ENCODE data around the gene PAXX. TPM values are rescaled to one million over a fixed set of nuclear protein-coding genes. Genes with fewer than 3 reads are reported as not detected.

The PAXX gene
- total RNA-seq, 1 experiment from 2014 or later, result 113 TPM

DNA sequence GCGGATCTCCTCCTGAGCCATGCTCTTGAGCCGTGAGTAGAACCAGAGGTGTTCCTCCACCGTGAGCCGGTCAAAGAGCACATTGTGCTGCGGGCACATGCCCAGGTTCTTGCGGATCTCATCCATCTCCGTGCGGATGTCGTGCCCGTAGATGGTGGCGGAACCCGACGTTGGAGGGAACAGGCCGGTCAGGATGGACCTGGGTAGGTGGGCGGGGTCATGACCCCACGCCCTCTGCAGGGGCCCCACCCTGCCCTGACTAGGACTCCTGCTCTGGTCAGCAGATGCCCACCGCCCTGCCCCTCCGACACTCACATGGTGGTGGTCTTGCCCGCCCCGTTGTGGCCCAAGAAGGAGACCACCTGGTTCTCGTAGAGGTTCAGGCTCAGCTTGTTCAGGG, 23.8 kb downstream of the PAXX start:
- no peaks in the 10 kb centered on the region for H3K4me1 ChIP-seq (ENCODE audit: insufficient read depth, low read length)
- intact Hi-C loops (cut with micrococcal nuclease), result no loop called here
- H3K4me3 ChIP-seq (ENCODE audit: low read length), result no peak overlapping the region
- ChIA-PET POLR2A (ENCODE audit: unreplicated experiment) (no interaction called here), CTCF (no interaction called here)
- no peak overlapping the region for H3K9ac ChIP-seq (ENCODE audit: low read length)
- ATAC-seq, result no peak
- no peak overlapping the region for H3K27ac ChIP-seq (ENCODE audit: low read length)
- DNase-seq, result no peak
- H3K36me3 ChIP-seq (ENCODE audit: low read depth, low read length), result no peaks in the 10 kb centered on the region
- no peaks in the 10 kb centered on the region for H3K27me3 ChIP-seq (ENCODE audit: low read length)
- H3F3A ChIP-seq (ENCODE audit: low read length, unreplicated experiment), result no peaks in the 10 kb centered on the region
- H3K4me2 ChIP-seq (ENCODE audit: low read length), result no peak overlapping the region
- no peaks in the 10 kb centered on the region for H3K9me2 ChIP-seq (replicated peaks; ENCODE audit: low read length)
- no peaks in the 10 kb centered on the region for H3K9me3 ChIP-seq (ENCODE audit: low read length)
- H2AFZ ChIP-seq (ENCODE audit: low read length), result no peak overlapping the region
- no peaks in the 10 kb centered on the region for H4K20me1 ChIP-seq (ENCODE audit: low read length)
- no TSS peak for BruUV-seq (replicated peaks)
- TF ChIP-seq EZH2 (IDR thresholded peaks at IDR 0.05; ENCODE audit: low read length, unreplicated experiment) (no peak), EZH2phosphoT487 (IDR thresholded peaks at IDR 0.05; ENCODE audit: borderline replicate concordance, low read length) (no peak), CTCF (conservative IDR thresholded peaks at IDR 0.05; ENCODE audit: low read depth, low read length) (no peak)
- H3K79me2 ChIP-seq (ENCODE audit: low read length), result no peaks in the 10 kb centered on the region

- Histone ChIP-seq H3K27me3 (ENCODE audit: low read length) (no peaks in the 10 kb centered on the region), H2AFZ (ENCODE audit: low read length) (no peak overlapping the region), H3K79me2 (ENCODE audit: low read length) (no peaks in the 10 kb centered on the region), H3K9ac (ENCODE audit: low read length) (no peak overlapping the region), H3K4me3 (ENCODE audit: low read length) (no peak overlapping the region), H3K9me2 (replicated peaks; ENCODE audit: low read length) (no peaks in the 10 kb centered on the region), H3F3A (ENCODE audit: low read length, unreplicated experiment) (no peaks in the 10 kb centered on the region), H3K27ac (ENCODE audit: low read length) (no peak overlapping the region), H4K20me1 (ENCODE audit: low read length) (no peaks in the 10 kb centered on the region), H3K4me2 (ENCODE audit: low read length) (no peak overlapping the region), H3K36me3 (ENCODE audit: low read depth, low read length) (no peaks in the 10 kb centered on the region), H3K4me1 (ENCODE audit: insufficient read depth, low read length) (no peaks in the 10 kb centered on the region), H3K9me3 (ENCODE audit: low read length) (no peaks in the 10 kb centered on the region)
- ChIA-PET POLR2A (ENCODE audit: unreplicated experiment) (no interaction called here), CTCF (no interaction called here)
- no peak for ATAC-seq
- intact Hi-C loops (cut with micrococcal nuclease), result no loop called here
- DNase-seq, result no peak
- no peak for TF ChIP-seq CTCF (conservative IDR thresholded peaks at IDR 0.05; ENCODE audit: low read depth, low read length)
- no peak for TF ChIP-seq EZH2phosphoT487 (IDR thresholded peaks at IDR 0.05; ENCODE audit: borderline replicate concordance, low read length)
- TF ChIP-seq EZH2 (IDR thresholded peaks at IDR 0.05; ENCODE audit: low read length, unreplicated experiment), result no peak
- no TSS peak for BruUV-seq (replicated peaks)
Observed at GRCh38 chr9:137016436-137016835, 24.2 kb downstream of the PAXX start.

DNA sequence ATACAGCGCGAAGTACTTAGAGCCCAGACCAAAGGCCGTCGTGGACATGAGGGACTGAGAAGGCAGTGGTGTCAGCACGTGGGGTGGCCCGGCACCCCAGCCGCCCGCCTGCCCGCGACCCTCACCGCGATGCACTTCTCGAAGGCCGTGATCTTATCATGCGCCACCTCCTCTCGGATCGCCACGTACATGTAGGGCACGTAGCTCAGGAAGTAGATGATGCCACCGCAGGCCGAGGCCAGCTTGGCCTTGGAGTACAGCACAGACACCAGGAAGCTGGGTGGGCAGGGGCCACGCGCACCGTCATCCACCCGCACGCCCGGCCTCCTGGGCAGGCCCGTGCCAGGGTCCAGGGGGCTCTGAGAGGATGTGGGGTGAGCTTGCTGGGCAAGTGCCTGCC, 24.8 kb downstream of the PAXX start:
- Histone ChIP-seq H3K79me2 (ENCODE audit: low read length) (no peaks in the 10 kb centered on the region), H2AFZ (ENCODE audit: low read length) (no peak overlapping the region), H3K4me3 (ENCODE audit: low read length) (no peak overlapping the region), H3K27me3 (ENCODE audit: low read length) (no peaks in the 10 kb centered on the region), H3K9ac (ENCODE audit: low read length) (no peak overlapping the region), H3K4me2 (ENCODE audit: low read length) (no peak overlapping the region), H3F3A (ENCODE audit: low read length, unreplicated experiment) (no peaks in the 10 kb centered on the region), H3K36me3 (ENCODE audit: low read depth, low read length) (no peaks in the 10 kb centered on the region), H3K27ac (ENCODE audit: low read length) (no peak overlapping the region), H3K9me2 (replicated peaks; ENCODE audit: low read length) (no peaks in the 10 kb centered on the region), H3K9me3 (ENCODE audit: low read length) (no peaks in the 10 kb centered on the region), H3K4me1 (ENCODE audit: insufficient read depth, low read length) (no peaks in the 10 kb centered on the region), H4K20me1 (ENCODE audit: low read length) (no peaks in the 10 kb centered on the region)
- no peak for ATAC-seq
- TF ChIP-seq CTCF (conservative IDR thresholded peaks at IDR 0.05; ENCODE audit: low read depth, low read length), result no peak
- no peak for TF ChIP-seq EZH2phosphoT487 (IDR thresholded peaks at IDR 0.05; ENCODE audit: borderline replicate concordance, low read length)
- no peak for TF ChIP-seq EZH2 (IDR thresholded peaks at IDR 0.05; ENCODE audit: low read length, unreplicated experiment)
- no TSS peak for BruUV-seq (replicated peaks)
- no peak for DNase-seq
- ChIA-PET CTCF (no interaction called here), POLR2A (ENCODE audit: unreplicated experiment) (no interaction called here)
- intact Hi-C loops (cut with micrococcal nuclease), result no loop called here
